Lung (tissue), 12 donors: ENCODE data around the gene PRKCE. TPM values are rescaled to one million over a fixed set of nuclear protein-coding genes. Genes with fewer than 3 reads are reported as not detected.

ENCODE experiments used
- ATAC-seq: fragments of 200-7000 bp; cut with Tn5 transposase; one replicate; pipeline ENCODE4 v1.9.1; 2020; ENCODE audit warnings: moderate number of reproducible peaks; ENCODE audit not compliant: insufficient read depth, low FRiP score
- DNase-seq, 3 donors: peaks; one replicate each; pipeline ENCODE4 v3.0.0-alpha.2; 2013 to 2017
- H3K27ac ChIP-seq, 2 donors: one replicate each; pipeline ENCODE4 v1.5.1; 2013; ENCODE audit warnings: mild to moderate bottlenecking in 2 of 2, moderate library complexity in 2 of 2, control low read depth in 1 of 2, inconsistent platforms in 1 of 2, low read depth in 1 of 2, low read length in 1 of 2
- H3K27me3 ChIP-seq, 3 donors: one replicate each; pipeline ENCODE4 v1.5.1; 2013; ENCODE audit warnings: low read length in 2 of 3; ENCODE audit not compliant: control insufficient read depth in 3 of 3, insufficient read depth in 3 of 3
- H3K36me3 ChIP-seq, 4 donors: one replicate each; pipeline ENCODE4 v1.5.1; 2013; ENCODE audit warnings: low read length in 4 of 4, mild to moderate bottlenecking in 1 of 4, moderate library complexity in 1 of 4; ENCODE audit not compliant: control insufficient read depth in 4 of 4, insufficient read depth in 4 of 4
- H3K4me1 ChIP-seq, 5 donors: one replicate each; pipeline ENCODE4 v1.5.1; 2013; ENCODE audit warnings: low read length in 5 of 5, mild to moderate bottlenecking in 2 of 5, moderate library complexity in 1 of 5; ENCODE audit not compliant: control insufficient read depth in 5 of 5, insufficient read depth in 5 of 5
- H3K4me3 ChIP-seq: one replicate; pipeline ENCODE4 v1.5.1; 2013; ENCODE audit warnings: mild to moderate bottlenecking, control low read depth, moderate library complexity
- H3K9ac ChIP-seq, 2 donors: one replicate each; pipeline ENCODE4 v1.5.1; 2013; ENCODE audit warnings: low read length in 2 of 2, control low read depth in 1 of 2; ENCODE audit not compliant: insufficient read depth in 1 of 2
- H3K9me3 ChIP-seq, 4 donors: one replicate each; pipeline ENCODE4 v1.5.1; 2013; ENCODE audit warnings: low read length in 3 of 4, mild to moderate bottlenecking in 1 of 4, moderate library complexity in 1 of 4; ENCODE audit not compliant: control insufficient read depth in 4 of 4, insufficient read depth in 3 of 4
- CTCF ChIP-seq: IDR thresholded peaks from 2 replicates; pipeline ENCODE4 v1.5.1; 2012; ENCODE audit warnings: mild to moderate bottlenecking; ENCODE audit errors: control extremely low read depth, extremely low read depth
- WGBS, 2 donors: extraction: QIAGEN DNeasy Blood & Tissue Kit; methylation state at CpG; one replicate each; pipeline ENCODE4 v1.1.7; 2013; 5-methylcytosine and 5-hydroxymethylcytosine counted together
- polyA plus RNA-seq, 2 donors: library from polyadenylated mRNA; stranded (reverse); fragments of 200-250 nt; gene quantifications; one replicate each; pipeline ENCODE4 v1.2.1, GENCODE V29; 2013
- total RNA-seq, 2 donors: library from RNA; depleted of rRNA in 1 of 2; stranded (reverse); fragments of >200 nt in 1 of 2; gene quantifications; one replicate each; pipeline ENCODE4 v1.2.1, GENCODE V29; 2014 to 2021
- donor health status: control.
- donor health status: control.
- donor health status: Bipolar disorder and iron deficiency.
- donor health status: healthy.
- donor health status: DM: yes; HTN: yes; CAD: no.

PRKCE gene
- total and polyA plus RNA-seq, 4 donors: 12.5 to 82.2 (median 32.1) TPM

- H3K4me3 ChIP-seq: no peak overlapping the region
- DNase-seq: no peak
- no peaks in the 10 kb centered on the region for H3K36me3 ChIP-seq
- WGBS, 2 donors: 93 to 95% methylated on average over 6 of the region's 6 CpGs
- H3K9me3 ChIP-seq: peaks cover 0 to 5% (median 0%) of the 10 kb centered on the region in 4 donors
- TF ChIP-seq CTCF: no peak
- H3K27me3 ChIP-seq: no peaks in the 10 kb centered on the region
- no peak overlapping the region for H3K27ac ChIP-seq
- H3K9ac ChIP-seq: no peak overlapping the region
- peaks cover 0 to 20% (median 0%) of the 10 kb centered on the region in 5 donors for H3K4me1 ChIP-seq
- ATAC-seq: no peak
Observed at GRCh38 chr2:45707661-45708060, 56.2 kb downstream of the PRKCE start.

GRCh38 chr2:45708501-45708900 lies 57.0 kb downstream of the PRKCE start:
- H3K4me3 ChIP-seq: no peak overlapping the region
- H3K27me3 ChIP-seq: no peaks in the 10 kb centered on the region
- DNase-seq: no peak
- H3K9me3 ChIP-seq: peaks cover 0 to 5% (median 0%) of the 10 kb centered on the region in 4 donors
- no peak for ATAC-seq
- no peak overlapping the region for H3K9ac ChIP-seq
- WGBS, 2 donors: 93 to 96% methylated on average over 3 of the region's 3 CpGs
- H3K4me1 ChIP-seq: peaks cover 0 to 20% (median 0%) of the 10 kb centered on the region in 5 donors
- no peak for TF ChIP-seq CTCF
- no peaks in the 10 kb centered on the region for H3K36me3 ChIP-seq
- no peak overlapping the region for H3K27ac ChIP-seq

GRCh38 chr2:45709137-45709536 lies 57.7 kb downstream of the PRKCE start:
- no peak overlapping the region for H3K27ac ChIP-seq
- peaks cover 0 to 20% (median 0%) of the 10 kb centered on the region in 5 donors for H3K4me1 ChIP-seq
- H3K9me3 ChIP-seq: peaks cover 0 to 5% (median 0%) of the 10 kb centered on the region in 4 donors
- DNase-seq (no peak), ATAC-seq (no peak)
- WGBS, 2 donors: 100% methylated on average over 1 of the region's 1 CpG
- no peak overlapping the region for H3K4me3 ChIP-seq
- no peaks in the 10 kb centered on the region for H3K36me3 ChIP-seq
- no peaks in the 10 kb centered on the region for H3K27me3 ChIP-seq
- TF ChIP-seq CTCF: no peak
- H3K9ac ChIP-seq: no peak overlapping the region

- no peak for DNase-seq
- Histone ChIP-seq H3K4me1 (peaks cover 0 to 17% (median 0%) of the 10 kb centered on the region in 5 donors), H3K36me3 (no peaks in the 10 kb centered on the region), H3K9ac (no peak overlapping the region), H3K4me3 (no peak overlapping the region), H3K9me3 (peaks cover 0 to 5% (median 0%) of the 10 kb centered on the region in 4 donors), H3K27me3 (no peaks in the 10 kb centered on the region), H3K27ac (no peak overlapping the region)
- WGBS, 2 donors: 90 to 95% methylated on average over 3 of the region's 3 CpGs
- ATAC-seq: no peak
- no peak for TF ChIP-seq CTCF
Observed at GRCh38 chr2:45710468-45710867, 59.0 kb downstream of the PRKCE start.
